ENCODE results near the gene MCOLN3.

DNA sequence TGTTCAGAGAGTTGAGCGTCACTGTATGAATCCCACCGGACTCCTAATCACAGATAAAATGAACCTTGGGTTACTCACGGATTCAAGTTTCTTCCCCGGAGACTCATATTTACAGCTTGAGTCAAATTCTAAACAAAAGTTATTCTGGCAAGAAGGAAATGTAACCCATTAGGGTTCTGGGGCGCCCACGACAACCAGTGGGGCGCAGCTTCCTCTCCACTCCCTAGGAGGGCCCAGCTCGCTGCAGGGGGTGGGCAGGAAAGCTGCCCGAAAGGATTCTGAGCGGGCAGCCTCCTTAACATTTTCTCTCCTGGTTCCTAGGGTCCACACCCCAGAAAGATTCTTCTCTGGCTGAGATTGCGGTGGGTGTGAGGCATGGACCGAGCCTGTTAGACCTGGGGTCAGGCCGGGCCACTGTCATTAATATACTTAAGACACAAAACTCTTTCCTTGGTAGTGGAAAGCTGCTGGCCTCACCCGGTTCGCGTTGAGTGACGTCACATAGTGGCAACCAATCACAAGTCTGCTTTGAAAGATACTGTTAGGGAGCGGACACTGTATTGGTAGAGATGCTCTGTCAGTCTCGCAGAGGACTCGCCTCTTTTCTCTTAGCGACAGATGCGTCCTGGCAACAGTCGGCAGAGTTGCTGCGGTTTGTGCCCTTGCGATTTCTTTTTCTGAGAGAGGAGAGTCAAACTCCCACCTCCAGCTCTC is 13.6 kb upstream of the MCOLN3 start:
- TF ChIP-seq POLR2A (IDR thresholded peaks at IDR 0.05; ENCODE audit: extremely low read depth, insufficient read length): no peak
- no peak for TF ChIP-seq CTCF (IDR thresholded peaks at IDR 0.05; ENCODE audit: low read depth, low read length)
- TF ChIP-seq MYC (IDR thresholded peaks at IDR 0.05; ENCODE audit: low read depth, low read length): no peak
